GM18526 (cell line): ENCODE data around the gene GRID1.

Experiments
- POLR2A ChIP-seq: IDR thresholded peaks from 3 replicates; pipeline ENCODE4 v1.6.1; 2011; ENCODE audit not compliant: insufficient read length; ENCODE audit errors: extremely low read depth

The GRID1 gene

GRCh38 chr10:85645053-85645452 is 721.5 kb downstream of the GRID1 start:
- no peak for TF ChIP-seq POLR2A

GRCh38 chr10:85643845-85644525 is 722.6 kb downstream of the GRID1 start:
- no peak for TF ChIP-seq POLR2A

DNA sequence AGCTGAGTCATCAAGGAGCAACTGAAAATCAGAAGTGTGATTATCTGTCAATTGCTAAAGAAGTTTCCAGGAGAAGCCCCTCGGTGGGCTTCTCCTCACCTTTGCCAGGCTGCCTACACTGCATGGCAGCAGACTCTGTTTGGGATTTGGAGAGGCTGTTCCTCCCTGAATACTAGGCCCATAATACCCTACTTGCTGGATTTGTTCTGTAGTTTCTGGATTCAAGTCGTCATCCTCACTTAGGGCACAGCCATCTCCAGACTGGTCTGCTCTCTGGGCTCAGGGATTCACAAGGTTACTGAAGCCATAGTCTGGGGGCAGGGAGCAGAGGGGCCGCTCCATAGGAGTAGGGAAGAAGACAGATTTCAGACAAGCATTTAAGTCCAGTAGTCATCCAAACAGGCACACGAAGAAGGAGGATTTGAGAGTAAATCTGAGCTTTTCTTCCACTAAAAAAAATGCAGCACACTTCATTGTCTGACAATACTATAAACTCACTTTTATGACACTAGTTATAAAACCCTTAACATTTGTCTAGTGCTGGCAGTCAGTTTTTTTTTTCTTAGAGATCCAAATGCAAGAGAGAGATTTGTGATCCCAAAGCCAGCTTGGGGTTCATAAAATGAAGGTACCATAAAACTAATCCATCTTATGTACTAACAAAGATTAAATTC is 723.3 kb downstream of the GRID1 start:
- no peak for TF ChIP-seq POLR2A

DNA sequence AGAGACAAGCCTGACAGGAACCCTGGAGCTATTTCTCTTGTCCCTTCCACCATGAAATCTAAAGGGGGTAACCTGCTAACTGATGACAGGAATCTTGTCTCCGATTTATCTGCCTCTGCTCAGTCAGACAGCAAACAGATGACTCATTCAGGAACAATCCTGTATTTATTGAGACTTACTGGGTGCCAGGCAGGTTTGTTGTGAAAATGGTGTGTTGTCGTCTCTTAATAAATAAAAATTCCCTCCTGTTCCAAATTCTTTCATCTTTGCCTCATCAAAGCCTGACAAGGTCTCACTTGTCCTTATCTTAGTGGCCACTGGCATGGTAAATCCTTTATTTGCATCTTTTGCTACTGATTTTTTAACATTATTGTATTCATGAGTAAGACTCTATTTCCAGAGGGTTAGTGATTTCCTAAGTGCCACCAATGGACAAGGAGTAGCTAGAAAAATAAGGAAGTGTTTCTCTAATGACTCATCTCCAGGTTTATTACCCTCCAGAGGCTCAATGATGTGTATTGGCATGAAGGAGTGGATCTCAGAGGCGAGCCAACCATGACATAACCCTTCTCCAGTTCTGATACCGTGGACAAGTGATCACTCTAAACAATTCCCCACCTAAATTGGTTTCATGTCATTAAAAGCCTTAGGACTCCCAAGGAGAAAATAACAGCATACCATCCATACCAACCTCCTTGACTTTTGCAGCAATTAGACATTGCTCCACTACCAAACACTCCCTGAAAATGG is 724.0 kb downstream of the GRID1 start:
- no peak for TF ChIP-seq POLR2A

- no peak for TF ChIP-seq POLR2A
Observed at GRCh38 chr10:85642082-85642420, 724.5 kb downstream of the GRID1 start.

DNA sequence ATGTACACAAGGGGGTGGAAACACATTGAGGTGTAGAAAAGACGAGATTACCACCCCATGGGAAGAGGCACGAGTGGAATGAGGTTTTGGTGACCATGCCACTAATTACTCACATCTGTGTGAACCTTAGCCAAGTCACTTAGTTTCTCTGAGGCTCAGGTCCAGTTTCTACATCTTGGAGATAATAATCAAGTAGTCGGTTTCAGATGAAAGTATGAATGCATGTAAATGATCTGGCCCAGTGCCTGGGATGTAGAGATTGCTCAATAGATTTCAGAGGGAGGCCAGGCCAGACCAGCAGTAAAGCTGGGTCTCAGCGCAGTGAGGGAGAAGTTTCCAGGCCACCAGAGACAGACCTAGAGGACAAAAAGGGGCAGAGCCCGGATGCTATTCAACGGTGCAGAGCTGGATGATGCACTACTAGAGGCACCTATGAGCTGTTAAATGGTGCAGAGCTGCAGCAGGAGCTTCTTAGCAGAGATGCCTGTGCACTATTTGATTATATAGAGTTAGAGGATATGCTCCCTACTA is 725.1 kb downstream of the GRID1 start:
- TF ChIP-seq POLR2A, result no peak

DNA sequence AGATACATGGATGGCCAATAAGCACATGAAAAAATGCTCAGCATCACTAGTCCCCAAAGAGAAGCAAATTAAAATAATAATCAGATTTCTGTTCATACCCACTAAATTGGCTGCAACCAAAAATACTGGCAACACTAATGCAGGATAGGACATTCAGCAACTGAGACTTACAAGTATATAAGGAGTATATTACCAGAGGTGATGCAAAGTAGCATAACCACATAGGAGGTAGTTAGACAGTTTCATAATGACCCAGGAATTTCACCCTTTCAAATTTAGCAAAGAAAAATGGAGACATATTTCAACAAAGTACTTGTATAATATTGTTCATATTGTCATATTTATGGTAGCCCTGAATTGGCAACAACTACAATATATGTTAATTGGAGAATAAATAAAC is 727.8 kb downstream of the GRID1 start:
- TF ChIP-seq POLR2A, result no peak

DNA sequence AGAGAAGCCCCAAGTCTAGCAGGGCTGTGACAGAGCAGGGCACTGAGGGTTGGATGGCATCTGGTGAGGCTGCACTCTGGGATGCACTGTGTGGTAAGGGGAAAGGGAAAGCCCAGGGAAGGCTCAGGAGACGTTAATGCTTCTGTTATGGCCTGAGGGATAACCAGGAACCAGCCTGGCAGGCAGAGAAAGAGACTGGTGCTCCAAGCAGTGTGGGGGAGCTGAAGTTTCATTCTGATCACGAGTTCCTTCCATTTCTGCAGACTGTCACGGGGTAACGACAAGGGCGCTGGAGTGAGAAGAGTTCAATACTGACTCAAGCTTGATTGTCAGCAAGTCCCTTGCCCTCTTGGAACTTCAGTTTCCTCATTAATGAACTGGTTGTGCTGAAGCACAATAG is 730.9 kb downstream of the GRID1 start:
- TF ChIP-seq POLR2A, result no peak

DNA sequence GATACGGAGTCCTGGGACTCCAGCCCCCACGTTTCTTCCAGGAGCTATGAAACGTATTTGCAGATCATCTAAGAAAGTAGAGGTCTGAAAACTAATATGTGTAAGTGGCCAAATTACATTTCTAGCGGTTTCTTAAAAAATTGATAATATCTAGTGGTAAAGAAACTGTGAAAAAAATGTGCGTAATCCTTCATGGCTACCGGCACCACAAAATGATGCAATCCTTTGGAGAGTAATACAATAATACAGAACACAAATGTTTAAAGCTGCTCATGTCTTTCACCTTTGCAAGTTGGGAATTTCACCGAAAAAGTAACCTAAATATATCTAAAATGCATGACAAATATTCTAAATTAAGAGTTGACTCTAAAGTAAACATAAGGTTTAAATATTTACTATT is 742.1 kb downstream of the GRID1 start:
- no peak for TF ChIP-seq POLR2A

DNA sequence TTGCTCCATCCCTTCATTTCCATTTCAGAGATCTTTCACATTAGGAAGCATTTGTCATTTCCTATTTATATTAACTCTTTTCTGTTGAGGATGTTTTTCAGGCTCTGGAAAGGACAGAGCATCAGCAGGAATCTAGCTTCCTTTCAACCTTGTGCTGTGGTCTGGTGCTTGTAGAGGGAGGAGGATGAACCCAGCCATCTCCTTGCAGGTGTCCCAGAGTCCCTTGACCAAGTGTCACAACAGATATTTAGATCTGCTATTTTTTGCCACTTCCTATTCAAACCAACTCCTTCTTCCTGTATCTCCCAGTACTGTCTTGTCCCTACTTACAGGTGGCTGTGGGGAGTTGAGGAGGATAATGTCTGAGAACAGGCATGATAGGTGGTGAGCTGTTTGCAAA is 742.8 kb downstream of the GRID1 start:
- TF ChIP-seq POLR2A, result no peak

DNA sequence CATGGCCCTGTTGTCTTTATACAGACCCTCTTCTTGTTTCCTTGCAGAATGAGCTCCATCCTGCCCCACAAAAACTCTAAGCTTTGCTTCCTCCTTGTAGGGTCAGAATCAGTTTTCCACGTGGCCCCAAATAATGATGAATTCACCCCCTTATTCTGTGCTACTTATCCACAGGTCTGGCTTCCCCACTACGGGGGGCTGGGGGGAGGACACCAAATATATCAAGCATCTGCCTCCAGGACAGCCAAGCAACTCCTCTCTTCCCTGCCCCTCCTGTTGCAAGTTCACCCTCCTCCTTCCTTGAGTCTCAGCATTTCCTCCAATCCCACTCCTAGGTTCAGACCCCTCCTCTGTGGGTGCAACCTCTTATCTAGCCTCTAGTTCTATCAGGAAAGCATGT is 743.3 kb downstream of the GRID1 start:
- TF ChIP-seq POLR2A, result no peak

DNA sequence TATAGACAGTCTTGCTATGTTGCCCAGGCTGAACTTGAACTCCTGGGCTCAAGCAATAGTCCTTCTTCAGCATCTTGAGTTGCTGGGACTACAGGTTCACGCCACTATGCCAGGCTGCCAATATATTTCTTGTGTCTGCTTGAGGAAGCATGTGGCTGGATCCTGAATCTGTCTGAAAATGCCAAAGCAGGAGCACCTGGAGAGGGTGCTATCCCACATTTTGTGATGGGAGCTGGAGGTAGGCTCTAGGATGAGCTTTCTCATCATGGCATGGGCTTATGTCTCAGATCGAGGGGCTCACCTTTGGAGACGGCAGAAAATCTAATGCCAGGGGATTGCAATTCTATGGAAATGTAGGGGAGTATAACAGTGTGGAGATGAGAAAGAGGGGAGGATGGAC is 744.2 kb downstream of the GRID1 start:
- TF ChIP-seq POLR2A, result no peak

DNA sequence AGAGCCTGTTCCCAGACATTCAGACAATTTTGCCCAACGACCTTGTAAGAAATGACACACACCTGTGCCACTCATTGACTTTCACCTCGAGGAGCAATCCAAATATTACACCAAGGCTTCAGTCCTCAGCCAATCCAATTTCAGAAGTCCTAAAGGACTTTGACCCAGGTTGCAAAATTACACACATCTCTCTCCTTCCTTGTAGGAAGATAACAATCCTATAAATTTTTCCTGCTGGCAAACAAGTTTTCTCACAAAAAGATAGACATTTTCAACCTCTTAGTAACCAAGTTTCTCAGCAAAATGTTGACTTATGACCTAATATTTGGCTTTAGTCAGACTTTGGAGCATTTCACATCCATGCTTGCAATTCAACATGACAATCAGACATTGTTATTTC is 745.0 kb downstream of the GRID1 start:
- no peak for TF ChIP-seq POLR2A

DNA sequence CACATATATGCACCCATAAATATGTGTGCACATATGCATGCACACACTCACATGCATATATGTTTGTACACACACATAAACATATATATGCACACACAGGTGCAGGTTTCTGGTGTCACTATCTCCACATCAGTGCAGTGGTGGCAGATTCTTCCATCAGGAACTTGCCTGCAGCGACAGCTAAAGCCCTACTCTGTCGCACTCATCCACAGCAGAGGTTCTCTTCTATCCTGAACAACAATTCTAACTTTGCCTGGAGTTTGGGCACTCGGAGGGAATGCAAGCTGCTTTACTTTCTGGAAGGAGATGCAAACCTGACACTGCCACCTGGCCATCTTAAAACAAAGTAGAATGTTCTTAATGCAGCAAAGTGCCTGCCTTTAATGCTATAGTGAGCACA is 745.8 kb downstream of the GRID1 start:
- TF ChIP-seq POLR2A, result no peak

DNA sequence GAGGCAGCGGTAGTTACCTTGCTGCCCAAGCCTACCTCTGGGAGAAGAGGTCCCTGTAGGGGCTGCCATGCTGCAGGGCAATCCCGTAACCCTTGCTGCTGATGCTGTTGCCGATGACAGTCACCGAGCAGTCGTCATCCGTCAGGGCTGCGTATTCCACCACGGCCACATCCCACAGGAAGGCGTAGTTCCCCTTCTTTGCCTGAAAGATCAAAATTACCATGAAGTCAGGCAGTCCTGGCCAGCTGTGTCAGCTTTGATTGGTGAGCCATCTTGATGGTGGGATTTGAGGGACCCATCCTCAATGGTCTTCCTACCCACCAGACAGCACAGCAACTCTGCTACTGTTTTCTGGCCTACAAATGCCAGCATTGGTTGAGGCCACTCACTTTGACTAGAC is 746.8 kb downstream of the GRID1 start:
- TF ChIP-seq POLR2A, result no peak

GRCh38 chr10:85618841-85619240 is 747.8 kb downstream of the GRID1 start:
- TF ChIP-seq POLR2A, result no peak
